ENCODE data around the gene PEX11A.

- TF ChIP-seq POLR2A (IDR thresholded peaks at IDR 0.05; ENCODE audit: control extremely low read depth in 1 of 2, low read depth in 2 of 2, low read length in 2 of 2) (no peak), CTCF (IDR thresholded peaks at IDR 0.05; ENCODE audit: control extremely low read depth in 1 of 3, insufficient read depth in 1 of 3, low read depth in 1 of 3, low read length in 3 of 3) (no peak), GTF2F1 (IDR thresholded peaks at IDR 0.05; ENCODE audit: borderline replicate concordance, low read depth, low read length) (no peak), USF2 (IDR thresholded peaks at IDR 0.05; ENCODE audit: low read length) (no peak), RFX5 (IDR thresholded peaks at IDR 0.05; ENCODE audit: borderline replicate concordance, low read depth, low read length) (no peak), TAF1 (IDR thresholded peaks at IDR 0.05; ENCODE audit: low read depth, low read length) (no peak), POLR2AphosphoS5 (IDR thresholded peaks at IDR 0.05; ENCODE audit: low read depth, low read length) (no peak), EP300 (IDR thresholded peaks at IDR 0.05; ENCODE audit: borderline replicate concordance in 1 of 2, low read depth in 2 of 2, low read length in 2 of 2) (no peak)
Observed at GRCh38 chr15:89714775-89715174, 24.2 kb upstream of the PEX11A start.
